SK-MEL-5 (cell line): Measurements from ENCODE around the gene PRKCZ. TPM values are rescaled to one million over a fixed set of nuclear protein-coding genes. Genes with fewer than 3 reads are reported as not detected.

ENCODE experiments used
- DNase-seq: peaks from one replicate; pipeline ENCODE4 v3.0.0-alpha.2; 2016; ENCODE audit warnings: low read depth, low spot score
- in situ Hi-C: cut with HindIII; loops from 2 replicates; pipeline ENCODE4 v1.10.0; 2016; ENCODE audit warnings: low sequenced_read_pairs, high pct_unique_total_duplicates, low pct_unique_long_range_greater_than_20kb
- total RNA-seq: library from RNA; depleted of rRNA; stranded (reverse); fragments of >200 nt; shearing (Covaris generic); gene quantifications from 2 replicates; pipeline ENCODE4 v1.2.3, GENCODE V29; 2014

Gene PRKCZ
- total RNA-seq, 1 experiment from 2014 or later = 19.8 TPM

DNA sequence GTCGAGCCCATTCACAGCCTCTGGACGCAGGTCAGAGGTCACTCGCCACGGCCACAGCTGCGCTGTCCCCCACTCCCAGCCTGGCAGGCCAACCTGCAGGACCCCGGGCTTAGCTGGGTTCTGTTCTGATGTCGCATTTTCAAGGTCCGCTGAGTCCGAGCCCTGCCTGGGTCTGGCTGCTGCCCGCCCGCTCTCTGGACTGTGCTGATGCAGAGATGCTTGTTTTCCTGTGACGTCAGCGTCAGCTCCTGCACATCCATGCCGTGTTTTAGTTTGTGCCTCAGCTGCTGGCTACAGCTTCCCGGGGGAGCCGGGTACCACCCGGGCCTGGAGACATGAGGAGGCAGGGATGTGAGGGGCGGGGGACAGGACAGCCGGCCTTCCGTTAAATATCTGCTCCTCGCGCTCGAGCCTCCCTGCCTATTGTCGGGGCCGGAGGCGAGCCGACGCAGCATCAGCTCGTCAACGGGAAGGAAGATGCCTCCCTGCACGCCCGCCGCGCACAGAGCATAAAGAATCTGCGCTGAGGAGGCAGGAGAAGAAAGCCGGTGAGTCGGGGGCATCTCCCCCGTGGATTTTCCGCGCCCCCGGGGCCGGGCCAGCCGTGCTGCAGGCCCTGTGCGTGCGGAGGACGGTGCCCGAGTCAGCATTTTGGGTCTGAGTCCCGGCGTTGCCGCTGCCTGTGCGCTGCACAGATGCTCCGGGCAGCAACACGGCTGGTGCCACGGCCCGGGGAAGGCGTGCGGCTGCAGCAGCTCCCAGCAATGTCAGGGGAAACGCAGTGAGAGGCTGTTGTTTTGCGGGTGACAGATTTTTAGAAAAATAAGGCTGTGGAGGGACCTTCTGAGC is 23.4 kb downstream of the PRKCZ start:
- DNase-seq = no peak
- in situ Hi-C loops = no loop called here

DNA sequence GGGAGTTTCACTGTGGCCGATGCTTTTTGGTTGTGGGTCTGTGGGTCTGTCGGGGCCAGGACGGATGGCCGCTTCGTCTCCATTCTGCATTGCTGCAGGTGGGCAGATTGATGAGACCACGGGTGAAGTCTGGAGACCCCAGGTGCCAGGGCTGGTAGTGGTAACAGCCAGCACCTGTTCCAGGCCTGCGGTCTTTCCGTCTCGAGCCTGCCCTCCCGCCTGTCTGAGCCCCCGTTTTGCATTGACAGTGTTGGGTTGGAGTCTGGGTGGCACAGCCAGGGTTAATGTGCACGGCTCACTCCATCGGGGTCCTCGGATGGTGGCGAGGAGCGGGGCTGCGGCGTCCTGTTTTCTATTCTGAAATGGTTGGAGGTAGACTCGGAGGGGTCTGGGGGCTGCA is 24.2 kb downstream of the PRKCZ start:
- in situ Hi-C loops = no loop called here
- DNase-seq = no peak

GRCh38 chr1:2074944-2075740 is 24.9 kb downstream of the PRKCZ start:
- DNase-seq = no peak
- in situ Hi-C loops = no loop called here

GRCh38 chr1:2076826-2077225 is 26.6 kb downstream of the PRKCZ start:
- no peak for DNase-seq
- in situ Hi-C loops = no loop called here

GRCh38 chr1:2078170-2078569 is 28.0 kb downstream of the PRKCZ start:
- in situ Hi-C loops = no loop called here

DNA sequence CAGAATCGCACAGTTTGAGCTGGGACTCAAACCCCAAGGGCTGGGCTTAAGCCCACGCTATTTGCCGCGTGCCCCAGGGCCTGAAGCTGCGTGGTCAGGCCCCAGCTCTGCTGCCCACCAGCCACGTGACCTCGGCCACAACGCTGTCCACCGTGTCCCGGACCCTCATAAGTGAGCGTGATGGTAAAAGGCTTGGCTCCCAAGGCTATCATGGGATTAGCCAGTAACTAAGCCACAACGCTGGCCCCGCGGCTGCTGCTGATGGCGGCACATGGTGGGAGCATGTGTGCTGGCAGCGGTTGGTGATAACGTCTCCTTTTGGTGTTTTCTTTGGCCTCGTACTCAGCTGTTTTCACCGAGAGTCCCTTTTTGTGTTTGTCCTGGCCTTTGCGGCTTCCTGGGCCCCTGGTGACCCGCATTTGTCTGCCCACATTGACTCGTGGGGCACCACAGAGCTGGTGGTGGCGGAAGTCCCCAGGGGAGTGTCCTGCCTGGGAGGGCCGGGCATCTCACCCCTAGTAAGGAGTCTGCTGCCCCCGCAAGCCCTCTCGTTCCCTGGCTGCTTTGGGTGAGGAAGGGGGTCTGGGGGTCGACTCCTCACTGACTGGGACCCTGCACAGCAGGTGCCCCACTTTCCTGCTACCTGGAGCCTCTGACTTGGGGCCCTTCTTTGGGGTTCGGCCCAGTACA is 29.3 kb downstream of the PRKCZ start:
- in situ Hi-C loops = no loop called here

More at GRCh38 chr1:2078170-2078569, 28.0 kb downstream of the PRKCZ start:
- no peak for DNase-seq

DNA sequence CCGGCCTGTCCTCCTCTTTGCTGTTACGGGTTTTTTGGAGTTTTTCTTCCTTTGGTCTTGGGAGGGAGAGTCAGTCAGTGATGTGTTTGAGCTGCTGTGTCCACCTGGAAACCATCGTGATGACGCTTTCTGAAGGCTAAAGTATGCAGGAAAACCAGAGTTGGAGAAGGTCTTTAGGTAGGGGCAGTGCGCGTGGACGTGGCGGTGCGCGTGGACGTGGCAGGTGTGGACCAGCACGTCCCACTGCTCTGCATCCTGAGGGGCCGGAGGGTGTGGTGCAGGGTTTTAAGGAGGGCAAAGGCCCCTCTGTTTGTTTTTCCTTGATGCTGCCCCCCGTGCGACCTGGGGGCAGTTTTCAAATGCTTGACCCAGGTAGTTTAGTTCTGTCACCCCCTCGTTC is 29.9 kb downstream of the PRKCZ start:
- DNase-seq = no peak
- in situ Hi-C loops = no loop called here

More for the DNA sequence above, 29.3 kb downstream of the PRKCZ start:
- DNase-seq = no peak

DNA sequence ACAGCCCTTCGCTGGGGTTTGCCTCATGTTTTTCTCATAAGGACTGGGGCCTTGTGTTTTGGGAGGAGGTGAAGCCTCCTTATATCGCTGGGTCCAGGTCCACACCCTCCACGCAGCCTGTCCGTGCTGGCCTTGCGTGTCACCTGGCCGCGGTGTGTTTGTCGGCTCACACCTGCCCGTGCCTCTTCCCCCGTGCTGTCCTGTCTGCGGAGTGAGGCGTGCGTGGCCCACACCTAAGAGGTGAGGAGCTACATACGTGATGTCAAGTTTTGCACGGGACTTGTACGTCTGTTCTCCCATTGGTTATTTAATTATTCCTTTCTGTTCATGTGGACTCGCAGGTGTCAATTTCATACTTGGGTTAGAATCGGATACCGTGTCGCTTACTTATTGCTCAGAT is 30.7 kb downstream of the PRKCZ start:
- in situ Hi-C loops = no loop called here
- no peak for DNase-seq

- in situ Hi-C loops = no loop called here
These were observed 31.2 kb downstream of the PRKCZ start for GRCh38 chr1:2081326-2081885.

GRCh38 chr1:2082064-2082463 is 31.9 kb downstream of the PRKCZ start:
- no peak for DNase-seq
- in situ Hi-C loops = no loop called here

More at GRCh38 chr1:2081326-2081885, 31.2 kb downstream of the PRKCZ start:
- no peak for DNase-seq

GRCh38 chr1:2083666-2084065 is 33.5 kb downstream of the PRKCZ start:
- in situ Hi-C loops = no loop called here

DNA sequence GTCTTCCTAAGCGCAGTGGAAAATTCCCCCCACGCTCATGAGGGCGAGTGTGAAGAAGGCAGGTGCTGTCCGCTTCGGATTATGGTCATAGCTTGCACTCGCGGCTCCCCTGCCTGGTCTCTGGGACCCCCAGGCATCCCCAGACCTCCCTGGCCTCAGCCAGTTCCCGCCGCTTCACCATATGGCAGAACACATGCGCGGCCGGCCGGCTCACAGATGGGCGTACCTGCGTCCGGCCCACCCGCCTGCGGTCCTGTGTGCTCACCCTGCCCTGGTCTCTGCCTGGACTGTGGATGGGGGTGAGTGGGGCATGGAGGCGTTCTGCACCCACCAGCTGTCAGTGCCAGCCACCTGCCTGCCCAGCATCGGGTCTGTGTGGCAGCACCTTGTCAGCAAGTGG is 34.1 kb downstream of the PRKCZ start:
- in situ Hi-C loops = no loop called here
- DNase-seq = no peak

More at GRCh38 chr1:2083666-2084065, 33.5 kb downstream of the PRKCZ start:
- no peak for DNase-seq

GRCh38 chr1:2085080-2085479 is 34.9 kb downstream of the PRKCZ start:
- in situ Hi-C loops = no loop called here

GRCh38 chr1:2086446-2087078 is 36.4 kb downstream of the PRKCZ start:
- no peak for DNase-seq
- in situ Hi-C loops = no loop called here

More at GRCh38 chr1:2085080-2085479, 34.9 kb downstream of the PRKCZ start:
- DNase-seq = no peak

GRCh38 chr1:2087766-2088165 is 37.6 kb downstream of the PRKCZ start:
- in situ Hi-C loops = no loop called here
- no peak for DNase-seq

GRCh38 chr1:2088458-2088857 is 38.2 kb downstream of the PRKCZ start:
- no peak for DNase-seq
- in situ Hi-C loops = no loop called here

DNA sequence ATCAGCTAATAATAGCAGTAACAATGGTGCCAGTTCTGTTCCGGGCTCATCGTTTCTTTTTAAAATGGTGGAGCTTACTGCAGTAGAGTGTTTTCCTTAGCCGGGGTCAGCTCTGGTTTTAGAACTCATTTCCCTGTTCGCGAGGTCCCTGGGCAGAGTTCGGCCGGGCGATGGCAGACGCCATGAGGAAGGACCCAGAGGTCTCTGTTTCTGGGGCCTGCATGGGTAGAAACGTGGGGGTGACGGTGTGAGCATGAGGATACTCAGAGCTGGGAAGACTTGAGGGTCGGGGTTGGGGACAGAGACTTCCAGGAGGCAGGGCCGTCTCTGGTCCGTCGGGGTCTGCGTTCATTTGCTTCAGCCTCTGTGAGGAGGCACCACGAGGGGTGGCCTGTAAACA is 38.8 kb downstream of the PRKCZ start:
- in situ Hi-C loops = no loop called here

More for the DNA sequence above, 38.8 kb downstream of the PRKCZ start:
- DNase-seq = no peak
